GM11168 (cell line): ENCODE data around the gene STK39.

ENCODE experiments used
- in situ Hi-C: fragments of 300-500 bp; cut with MboI; formaldehyde crosslinking; loops from one replicate; pipeline ENCODE4 v1.12.0; 2022; ENCODE audit warnings: low sequenced_read_pairs; ENCODE audit not compliant: unreplicated experiment

STK39 gene

DNA sequence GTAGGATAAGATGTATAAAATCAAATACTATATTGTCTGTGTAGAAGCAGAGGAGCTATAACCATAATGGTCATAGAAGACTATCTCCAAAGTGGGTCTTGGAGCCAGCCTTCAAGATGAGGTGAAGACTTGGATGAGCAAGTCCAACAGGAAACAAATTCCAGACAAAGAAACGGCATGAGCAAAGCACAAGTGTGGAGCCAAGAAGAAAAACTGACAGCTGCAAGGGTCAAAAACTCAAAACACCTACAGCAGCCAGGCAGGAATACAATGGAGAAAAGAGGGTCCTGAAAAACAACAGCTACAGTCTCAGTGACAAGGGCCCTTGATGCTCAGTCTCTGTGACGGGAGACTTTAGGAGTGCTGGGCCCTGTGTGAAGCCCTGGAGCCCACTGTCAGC is 102.4 kb downstream of the STK39 start:
- in situ Hi-C loops: no loop called here

DNA sequence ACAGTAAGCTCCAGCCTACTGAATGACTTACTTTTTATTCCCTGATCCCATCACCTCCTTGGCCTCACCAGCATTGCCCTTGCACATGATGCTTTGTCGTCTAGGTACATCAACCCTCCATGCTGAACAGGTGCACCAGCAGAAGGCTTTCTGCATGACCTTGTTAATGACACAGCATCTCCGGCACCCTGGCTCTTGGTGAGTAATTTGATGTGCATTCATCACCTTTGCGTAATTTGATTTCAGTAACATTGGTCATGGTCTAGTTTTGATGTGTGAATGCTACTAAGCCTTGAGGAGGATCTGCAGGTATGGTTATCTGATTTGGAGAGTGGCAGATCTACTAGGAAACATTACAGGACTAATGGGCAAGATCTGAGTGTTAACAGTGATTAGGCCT is 103.6 kb downstream of the STK39 start:
- in situ Hi-C loops: no loop called here

DNA sequence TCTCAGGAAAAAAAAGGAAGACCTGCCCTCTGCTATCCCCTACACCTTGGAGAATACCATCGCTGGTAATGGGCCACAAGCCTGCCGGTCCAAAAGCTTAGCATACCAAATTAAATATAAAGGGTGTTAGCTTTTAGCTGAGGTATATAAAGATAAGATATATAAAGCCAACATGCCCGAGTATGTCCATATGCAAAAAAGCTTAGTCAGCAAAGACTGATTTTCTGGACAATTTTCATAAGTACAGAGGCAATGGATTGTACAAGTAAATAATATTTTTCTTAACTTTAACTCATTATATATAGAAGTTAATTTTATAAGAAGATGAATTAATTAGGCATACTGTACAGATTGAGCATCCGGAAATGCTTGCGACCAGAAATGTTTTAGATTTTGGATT is 106.5 kb downstream of the STK39 start:
- in situ Hi-C loops: no loop called here

- in situ Hi-C loops: no loop called here
These were observed 107.5 kb downstream of the STK39 start for GRCh38 chr2:168139852-168140251.

DNA sequence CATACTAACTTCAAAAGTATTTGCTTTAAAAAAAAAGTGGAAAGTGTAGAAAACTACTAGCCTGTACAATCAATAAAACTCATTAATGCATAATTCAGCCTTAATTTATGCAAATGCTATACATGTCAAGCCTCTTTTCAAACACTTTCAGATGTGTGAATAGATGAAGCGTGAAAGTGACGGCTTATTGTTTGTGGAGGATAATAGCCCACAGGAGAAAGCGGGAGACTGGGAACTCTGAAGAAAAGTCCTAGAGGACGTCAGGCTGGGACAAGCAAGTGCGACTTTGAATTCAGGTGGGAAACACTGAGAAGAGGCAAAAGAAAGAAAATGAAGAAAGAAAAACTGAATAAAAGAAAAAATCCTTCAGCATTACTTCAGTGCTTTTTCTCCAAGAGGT is 108.5 kb downstream of the STK39 start:
- in situ Hi-C loops: no loop called here

DNA sequence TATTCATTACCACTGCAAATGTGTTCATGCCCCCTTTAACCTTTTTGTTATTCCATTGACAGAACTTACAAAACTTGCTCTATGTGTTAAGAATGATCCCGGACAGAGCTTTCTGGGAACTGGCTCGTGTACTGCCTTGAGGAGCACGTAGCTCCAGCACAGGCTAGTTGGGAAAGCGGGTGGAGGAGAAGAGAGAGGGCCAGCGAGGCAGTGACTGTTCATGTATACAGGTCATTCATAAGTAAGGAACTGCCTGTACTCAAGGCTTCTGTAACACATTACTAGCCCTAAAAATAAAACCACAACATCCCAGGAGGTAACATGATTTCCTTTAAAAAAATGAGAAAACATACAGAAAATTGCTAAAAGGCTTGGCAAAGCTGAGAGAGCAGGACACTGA is 109.0 kb downstream of the STK39 start:
- in situ Hi-C loops: no loop called here

DNA sequence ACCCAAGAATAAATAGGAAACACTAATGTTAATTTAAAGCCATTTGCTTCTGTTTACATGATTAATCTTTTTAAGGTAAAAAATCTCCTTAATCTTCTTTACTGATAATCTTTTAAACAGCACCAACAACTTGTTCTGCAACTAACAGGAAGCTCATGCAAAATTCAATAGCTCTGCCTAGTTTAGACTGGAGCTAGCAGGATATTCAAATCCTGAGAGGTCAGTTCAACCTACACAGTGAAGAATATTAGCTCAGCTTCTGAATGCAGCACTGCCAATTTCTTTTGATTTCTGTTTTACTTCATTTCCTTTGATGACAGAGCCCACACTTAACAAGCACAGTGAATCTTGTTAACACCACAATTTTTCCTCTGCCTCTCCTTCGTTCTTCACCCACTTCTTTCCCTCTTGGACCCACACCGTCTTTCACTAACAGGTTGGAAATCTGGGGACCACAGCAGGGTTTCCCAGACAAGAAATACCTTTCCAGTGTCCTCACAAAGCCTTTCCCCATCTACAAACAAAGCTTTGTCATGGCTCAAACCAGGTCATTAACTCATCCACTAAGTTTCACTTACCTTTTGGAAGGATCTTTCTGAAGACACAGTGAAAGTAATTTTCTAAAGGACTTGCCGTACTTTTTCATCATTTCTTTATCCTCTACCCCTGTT is 109.8 kb downstream of the STK39 start:
- in situ Hi-C loops: no loop called here

DNA sequence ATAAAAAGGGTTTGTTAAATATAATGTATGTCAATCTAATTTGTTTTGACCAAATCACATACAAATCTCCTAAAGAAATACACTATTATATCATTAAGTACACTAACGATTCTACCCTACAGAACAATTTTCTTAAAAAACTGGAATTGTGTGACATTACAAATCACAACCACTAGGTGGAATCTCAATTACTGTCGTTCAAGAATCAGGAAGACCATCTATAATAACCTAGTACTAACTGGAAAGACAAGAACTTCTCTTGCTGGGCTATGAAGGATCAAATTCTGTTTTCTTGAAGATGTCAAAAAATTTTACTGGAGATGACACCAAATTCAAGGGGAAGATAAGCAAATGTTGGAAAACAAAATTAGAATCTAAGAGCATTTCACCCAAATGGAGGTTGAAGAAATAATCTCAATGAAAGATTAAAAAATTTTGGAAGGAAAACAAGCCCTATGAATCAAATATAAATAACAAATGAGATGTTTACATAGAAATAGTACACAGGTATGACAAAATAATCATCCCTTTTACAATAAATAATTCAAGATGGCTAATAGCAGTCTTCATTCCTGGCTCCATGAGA is 110.9 kb downstream of the STK39 start:
- in situ Hi-C loops: no loop called here

GRCh38 chr2:168135630-168136029 is 111.8 kb downstream of the STK39 start:
- in situ Hi-C loops: no loop called here

DNA sequence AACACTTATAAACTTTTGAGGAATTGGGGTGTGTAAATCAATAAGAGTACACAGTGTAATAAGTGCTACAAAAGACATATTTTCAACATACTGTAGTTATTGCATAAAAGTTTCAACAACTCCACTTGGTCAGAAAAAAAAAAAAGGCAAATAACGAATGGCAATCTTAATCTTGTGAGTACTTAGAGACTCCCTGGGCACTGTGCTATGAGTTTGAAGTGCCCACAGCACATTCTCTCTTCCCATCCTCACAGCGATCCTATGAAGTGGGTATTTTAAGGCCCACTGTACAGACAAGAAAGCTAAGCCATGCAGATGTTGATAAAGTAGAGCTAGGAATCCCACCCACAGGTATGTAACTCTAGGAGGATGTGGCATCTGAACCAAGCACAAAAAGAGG is 112.3 kb downstream of the STK39 start:
- in situ Hi-C loops: no loop called here

GRCh38 chr2:168134485-168134884 is 112.9 kb downstream of the STK39 start:
- in situ Hi-C loops: no loop called here

DNA sequence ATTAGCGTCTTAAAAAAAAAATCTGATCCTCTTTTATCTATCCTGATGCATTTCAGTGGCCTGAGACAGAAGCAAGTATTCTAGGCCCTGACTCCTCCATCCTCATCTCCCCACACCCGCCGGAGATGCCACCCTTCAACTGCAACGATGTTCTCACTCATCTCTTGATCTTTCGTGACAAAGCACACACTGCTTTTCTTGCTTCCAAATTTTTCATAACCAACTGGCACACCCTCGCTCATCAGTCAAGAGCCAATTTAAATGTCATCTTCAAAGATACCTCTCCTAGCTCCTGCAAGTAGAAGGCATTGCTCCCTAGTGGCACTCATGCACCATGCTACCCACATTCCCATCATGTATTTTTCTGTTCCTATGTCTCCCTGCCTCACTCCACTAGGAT is 115.0 kb downstream of the STK39 start:
- in situ Hi-C loops: no loop called here

DNA sequence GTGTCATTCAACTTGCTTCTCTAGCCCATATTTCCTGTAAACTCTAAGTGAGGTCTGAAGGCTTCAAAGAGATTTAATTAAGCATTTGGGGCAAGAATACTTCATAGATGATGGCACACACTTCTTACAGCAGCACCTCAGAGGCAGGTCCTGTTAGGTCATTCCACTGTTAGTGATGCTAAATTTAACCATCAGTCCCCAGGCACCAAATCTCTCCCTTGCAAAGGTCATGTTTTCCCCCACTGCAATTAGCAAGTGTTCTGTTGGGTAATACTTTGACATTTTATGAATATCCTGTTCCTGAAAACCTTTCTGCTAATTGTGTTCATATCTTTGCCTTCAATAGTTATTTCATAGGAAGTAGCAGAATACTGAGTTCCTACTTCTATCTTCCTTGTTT is 117.0 kb downstream of the STK39 start:
- in situ Hi-C loops: no loop called here

- in situ Hi-C loops: no loop called here
These were observed 120.0 kb downstream of the STK39 start for GRCh38 chr2:168127371-168127770.

DNA sequence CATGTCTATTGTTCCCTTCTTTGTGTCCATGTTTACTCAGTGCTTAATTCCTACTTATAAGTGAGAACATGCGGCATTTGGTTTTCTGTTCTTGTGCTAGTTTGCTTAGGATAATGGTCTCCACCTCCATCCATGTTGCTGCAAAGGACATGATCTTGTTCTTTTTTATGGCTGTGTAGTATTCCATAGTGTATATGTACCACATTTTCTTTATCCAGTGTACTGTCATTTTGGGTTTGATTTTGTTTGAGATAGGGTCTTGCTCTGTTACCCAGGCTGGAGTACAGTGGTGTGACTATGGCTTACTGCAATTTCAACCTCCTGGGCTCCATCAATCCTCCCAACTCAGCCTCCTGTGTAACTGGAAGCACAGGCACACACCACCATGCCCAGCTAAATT is 125.2 kb downstream of the STK39 start:
- in situ Hi-C loops: loop anchor here (25.0 kb wide), 1 partner anchor 160 kb away; no protein-coding TSS in a partner anchor

DNA sequence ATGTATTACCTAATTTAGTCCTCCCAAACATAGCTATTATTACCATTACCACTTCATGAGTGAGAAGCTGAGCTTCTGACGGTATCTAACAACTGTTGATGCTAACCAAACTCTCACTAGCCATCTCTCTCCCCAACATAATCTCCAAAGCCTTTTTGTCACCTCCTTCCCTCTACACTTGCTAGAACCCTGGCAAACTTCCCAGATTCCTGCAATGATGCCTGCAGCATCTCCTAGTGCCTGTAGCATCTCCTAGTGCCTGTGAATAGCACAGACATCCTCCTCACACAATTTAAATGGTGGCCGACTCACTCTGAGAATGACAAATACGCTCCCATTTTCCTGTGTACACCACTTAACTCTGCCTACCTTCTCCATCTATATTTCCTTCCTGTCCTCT is 126.7 kb downstream of the STK39 start:
- in situ Hi-C loops: loop anchor here (25.0 kb wide), 1 partner anchor 158 kb away; no protein-coding TSS in a partner anchor

- in situ Hi-C loops: loop anchor here (25.0 kb wide), 1 partner anchor 158 kb away; no protein-coding TSS in a partner anchor
These were observed 127.1 kb downstream of the STK39 start for GRCh38 chr2:168120310-168120709.

DNA sequence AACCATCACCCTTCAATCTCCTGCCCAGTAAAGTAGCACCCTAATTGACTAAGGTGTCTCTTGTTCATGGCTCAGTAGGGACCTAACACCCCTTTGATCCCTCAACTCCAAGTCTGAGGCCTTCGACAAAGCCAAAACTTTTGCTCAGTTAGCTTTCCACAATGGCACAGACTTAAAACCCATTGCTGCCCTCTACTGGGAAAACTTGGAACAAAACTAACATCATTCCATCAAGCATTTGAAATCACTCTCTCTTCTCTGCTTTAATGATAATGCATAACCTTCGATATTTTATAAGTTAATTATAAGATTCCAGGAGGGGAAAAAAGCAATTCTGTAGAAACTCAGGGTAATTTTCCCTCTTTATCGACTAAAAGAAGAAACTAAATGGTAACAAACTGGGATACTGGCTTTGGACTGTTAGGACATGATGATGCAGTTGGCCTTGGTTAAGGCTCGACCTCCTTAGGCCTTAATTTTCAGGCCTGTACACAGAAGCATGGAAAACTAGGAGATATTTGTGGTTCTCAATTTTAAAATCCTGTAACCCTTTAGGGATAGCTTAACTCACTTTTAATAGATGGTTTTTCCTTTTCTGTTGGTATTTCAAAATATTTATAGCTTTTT is 127.8 kb downstream of the STK39 start:
- in situ Hi-C loops: loop anchor here (25.0 kb wide), 1 partner anchor 157 kb away; no protein-coding TSS in a partner anchor

DNA sequence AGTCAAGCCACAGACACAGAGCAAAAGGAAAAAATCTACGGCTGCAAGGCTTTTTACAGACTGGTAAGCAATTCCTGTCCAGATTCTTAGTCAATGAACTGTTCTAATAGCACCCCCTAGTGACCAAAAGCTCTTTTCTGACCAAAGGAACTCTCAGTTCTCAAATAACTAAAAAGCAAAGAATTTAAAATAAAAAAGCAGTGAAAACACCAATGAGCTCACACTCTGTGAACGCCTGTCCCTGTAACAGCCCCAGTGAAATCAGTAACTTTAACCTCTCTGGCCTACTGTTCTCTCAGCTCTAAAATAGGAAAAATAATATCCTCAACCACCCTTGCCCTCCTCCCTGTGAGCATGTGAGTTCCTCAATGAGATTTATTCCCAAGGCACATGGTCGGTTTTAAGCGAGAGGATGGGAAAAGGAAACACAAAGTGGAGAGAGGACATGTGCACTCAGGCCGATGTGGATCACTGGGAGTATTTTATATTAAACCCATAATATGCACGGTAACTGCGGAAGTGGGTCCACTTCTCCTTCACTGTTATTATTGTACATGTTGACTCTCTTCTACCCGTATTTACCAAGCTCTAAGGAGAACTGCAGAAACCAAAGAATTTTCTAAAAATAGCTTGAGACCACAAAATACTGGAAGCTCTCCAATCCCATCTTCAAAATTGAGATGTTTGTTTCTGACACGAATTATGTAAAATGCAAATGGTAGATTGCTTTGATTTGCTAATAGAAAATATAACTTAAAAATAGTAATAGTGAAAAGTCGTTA is 128.5 kb downstream of the STK39 start:
- in situ Hi-C loops: loop anchor here (25.0 kb wide), 1 partner anchor 157 kb away; no protein-coding TSS in a partner anchor

GRCh38 chr2:168116448-168116847 is 130.9 kb downstream of the STK39 start:
- in situ Hi-C loops: loop anchor here (25.0 kb wide), 1 partner anchor 154 kb away; no protein-coding TSS in a partner anchor

GRCh38 chr2:168114619-168115018 is 132.8 kb downstream of the STK39 start:
- in situ Hi-C loops: loop anchor here (25.0 kb wide), 1 partner anchor 152 kb away; no protein-coding TSS in a partner anchor
